ENCODE results near the gene PPP1R3E. TPM values are rescaled to one million over a fixed set of nuclear protein-coding genes. Genes with fewer than 3 reads are reported as not detected.
A peak's percentile ranks its signal among the peaks of the same experiment; 100 is the strongest.

The PPP1R3E gene
- total and polyA plus RNA-seq, 2 of the 13 experiments (the other 11 are each of a cell fraction or from before 2014, with no cell fraction given): 16.5 to 26.5 TPM

DNA sequence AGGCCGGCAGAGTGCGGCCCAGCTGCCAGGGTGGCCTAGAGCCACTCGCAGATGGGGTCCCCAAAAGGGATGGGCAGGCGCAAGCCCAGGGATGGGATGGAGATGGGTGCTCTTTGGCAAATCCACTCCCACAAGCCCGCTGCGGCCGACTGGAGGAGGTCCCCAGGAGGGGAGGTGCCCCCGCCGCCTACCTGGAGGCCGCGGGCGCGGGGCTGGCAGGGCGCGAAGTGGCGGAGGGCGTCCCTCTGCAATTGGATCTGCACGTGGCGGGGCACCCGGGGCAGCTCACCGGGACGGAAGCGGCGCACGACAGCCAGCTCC, 730 bp downstream of the PPP1R3E start (continued):
- TF ChIP-seq ATF1 (CRISPR knock-in tag; IDR thresholded peaks at IDR 0.05) (no peak), MAFF (IDR thresholded peaks at IDR 0.05; ENCODE audit: low read depth, low read length) (no peak), MTF1 (CRISPR knock-in tag; IDR thresholded peaks at IDR 0.05) (peak; percentile 88), ZBTB8A (CRISPR knock-in tag; IDR thresholded peaks at IDR 0.05; ENCODE audit: borderline replicate concordance, low read depth) (peak; percentile 97; the same call in 1 of the 2 replicates), ZEB1 (IDR thresholded peaks at IDR 0.05; ENCODE audit: insufficient replicate concordance, low read depth) (no peak), NCOR1 (IDR thresholded peaks at IDR 0.05; ENCODE audit: borderline replicate concordance, low read length) (no peak), RERE (CRISPR knock-in tag; IDR thresholded peaks at IDR 0.05; ENCODE audit: low read depth) (no peak; the same call in 1 of the 2 replicates), HINFP (CRISPR knock-in tag; IDR thresholded peaks at IDR 0.05; ENCODE audit: low read depth) (no peak; the same call in 1 of the 2 replicates), NFIC (IDR thresholded peaks at IDR 0.05; ENCODE audit: low read length) (no peak), ZSCAN22 (CRISPR knock-in tag; IDR thresholded peaks at IDR 0.05) (peak; percentile 83; the same call in 1 of the 2 replicates), TARDBP (CRISPR knock-in tag; IDR thresholded peaks at IDR 0.05) (peak; percentile 60; the same call in 1 of the 2 replicates), ONECUT2 (CRISPR knock-in tag; IDR thresholded peaks at IDR 0.05) (peak; percentile 77), ZNF142 (CRISPR knock-in tag; IDR thresholded peaks at IDR 0.05) (peak; percentile 80; the same call in 1 of the 2 replicates), ZNF331 (CRISPR knock-in tag; IDR thresholded peaks at IDR 0.05) (peak; percentile 79)
- TF ChIP-seq, protein P1, sequence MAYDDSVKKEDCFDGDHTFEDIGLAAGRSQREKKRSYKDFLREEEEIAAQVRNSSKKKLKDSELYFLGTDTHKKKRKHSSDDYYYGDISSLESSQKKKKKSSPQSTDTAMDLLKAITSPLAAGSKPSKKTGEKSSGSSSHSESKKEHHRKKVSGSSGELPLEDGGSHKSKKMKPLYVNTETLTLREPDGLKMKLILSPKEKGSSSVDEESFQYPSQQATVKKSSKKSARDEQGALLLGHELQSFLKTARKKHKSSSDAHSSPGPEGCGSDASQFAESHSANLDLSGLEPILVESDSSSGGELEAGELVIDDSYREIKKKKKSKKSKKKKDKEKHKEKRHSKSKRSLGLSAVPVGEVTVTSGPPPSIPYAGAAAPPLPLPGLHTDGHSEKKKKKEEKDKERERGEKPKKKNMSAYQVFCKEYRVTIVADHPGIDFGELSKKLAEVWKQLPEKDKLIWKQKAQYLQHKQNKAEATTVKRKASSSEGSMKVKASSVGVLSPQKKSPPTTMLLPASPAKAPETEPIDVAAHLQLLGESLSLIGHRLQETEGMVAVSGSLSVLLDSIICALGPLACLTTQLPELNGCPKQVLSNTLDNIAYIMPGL (CRISPR knock-in tag; IDR thresholded peaks at IDR 0.05; ENCODE audit: borderline replicate concordance in 1 of 2, low read depth in 1 of 2): peak in 1 of 2 experiments; percentile 60; a peak in 2 of 4 replicates
